Mesenchymal stem cell (in vitro differentiated cells and primary cell): ENCODE measurements around the gene ARHGAP24.

Source experiments
- DNase-seq: peaks from one replicate; pipeline ENCODE4 v3.0.0-alpha.2; 2013
- H2AFZ ChIP-seq: one replicate; pipeline ENCODE4 v1.6.1; 2013; ENCODE audit warnings: low read depth, mild to moderate bottlenecking, control low read depth, inconsistent platforms, low read length, moderate library complexity
- H2AK5ac ChIP-seq: 2 replicates; pipeline ENCODE4 v1.6.1; 2013; ENCODE audit warnings: low read length, moderate library complexity, mild to moderate bottlenecking, inconsistent platforms; ENCODE audit not compliant: severe bottlenecking
- H2BK120ac ChIP-seq: one replicate; pipeline ENCODE4 v1.6.1; 2013; ENCODE audit warnings: low read depth, mild to moderate bottlenecking, inconsistent platforms, low read length, moderate library complexity
- H2BK12ac ChIP-seq, 2 experiments: one replicate each; pipeline ENCODE4 v1.6.1; 2013; ENCODE audit warnings: inconsistent platforms in 2 of 2, low read length in 2 of 2, mild to moderate bottlenecking in 2 of 2, moderate library complexity in 2 of 2, control low read depth in 1 of 2
- H2BK15ac ChIP-seq: one replicate; pipeline ENCODE4 v1.6.1; 2013; ENCODE audit warnings: mild to moderate bottlenecking, low read depth, inconsistent platforms; ENCODE audit not compliant: poor library complexity, severe bottlenecking
- H2BK5ac ChIP-seq: 2 replicates; pipeline ENCODE4 v1.6.1; 2013; ENCODE audit warnings: low read depth, mild to moderate bottlenecking, low read length, control low read depth, inconsistent platforms; ENCODE audit not compliant: poor library complexity, severe bottlenecking
- H3K14ac ChIP-seq, 2 experiments: one replicate each; pipeline ENCODE4 v1.6.1; 2013; ENCODE audit warnings: inconsistent platforms in 2 of 2, low read length in 2 of 2, control low read depth in 1 of 2, mild to moderate bottlenecking in 1 of 2, moderate library complexity in 1 of 2
- H3K18ac ChIP-seq, 2 experiments: one replicate each; pipeline ENCODE4 v1.6.1; 2013; ENCODE audit warnings: inconsistent platforms in 2 of 2, low read length in 2 of 2, control low read depth in 1 of 2, low read depth in 1 of 2, mild to moderate bottlenecking in 1 of 2
- H3K23ac ChIP-seq, 2 experiments: one replicate each; pipeline ENCODE4 v1.6.1; 2013; ENCODE audit warnings: inconsistent platforms in 2 of 2, low read length in 2 of 2, mild to moderate bottlenecking in 2 of 2, moderate library complexity in 2 of 2, control low read depth in 1 of 2
- H3K27ac ChIP-seq: 2 replicates; pipeline ENCODE4 v1.5.1; 2013; ENCODE audit warnings: mild to moderate bottlenecking, moderate library complexity, low read length, control low read depth, inconsistent platforms; ENCODE audit not compliant: poor library complexity, severe bottlenecking
- H3K27me3 ChIP-seq, 2 experiments: 2 replicates each; pipeline versions ENCODE4 v1.6.1 to v1.7.0; 2013; ENCODE audit warnings: low read length in 2 of 2, mild to moderate bottlenecking in 2 of 2, moderate library complexity in 2 of 2, control low read depth in 1 of 2, inconsistent platforms in 1 of 2; ENCODE audit not compliant: control insufficient read depth in 1 of 2, insufficient read depth in 1 of 2
- H3K36me3 ChIP-seq, 2 experiments: 2 replicates each; pipeline versions ENCODE4 v1.6.1 to v1.7.0; 2013; ENCODE audit warnings: low read length in 2 of 2, control low read depth in 1 of 2, inconsistent platforms in 1 of 2, low read depth in 1 of 2, mild to moderate bottlenecking in 1 of 2; ENCODE audit not compliant: insufficient read depth in 2 of 2, control insufficient read depth in 1 of 2
- H3K4ac ChIP-seq, 2 experiments: one replicate each; pipeline ENCODE4 v1.6.1; 2013; ENCODE audit warnings: inconsistent platforms in 2 of 2, low read length in 2 of 2, mild to moderate bottlenecking in 2 of 2, moderate library complexity in 2 of 2, control low read depth in 1 of 2, low read depth in 1 of 2
- H3K4me1 ChIP-seq: 2 replicates; pipeline ENCODE4 v1.6.1; 2013; ENCODE audit warnings: low read depth, low read length, control low read depth; ENCODE audit not compliant: control insufficient read depth, insufficient read depth
- H3K4me2 ChIP-seq: 2 replicates; pipeline ENCODE4 v1.6.1; 2013; ENCODE audit warnings: low read length, mild to moderate bottlenecking, inconsistent platforms; ENCODE audit not compliant: poor library complexity, severe bottlenecking
- H3K4me3 ChIP-seq, 2 experiments: 2 replicates each; pipeline versions ENCODE4 v1.5.1 to v1.7.0; 2013; ENCODE audit warnings: low read length in 2 of 2, mild to moderate bottlenecking in 2 of 2, control low read depth in 1 of 2, low read depth in 1 of 2; ENCODE audit not compliant: insufficient read depth in 1 of 2
- H3K79me1 ChIP-seq: replicated peaks from 2 replicates; pipeline ENCODE4 v1.6.1; 2013; ENCODE audit warnings: mild to moderate bottlenecking, control low read depth, low read length, inconsistent platforms; ENCODE audit not compliant: poor library complexity, severe bottlenecking
- H3K9ac ChIP-seq: 2 replicates; pipeline ENCODE4 v1.7.0; 2013; ENCODE audit warnings: mild to moderate bottlenecking, low read length, moderate library complexity
- H3K9me3 ChIP-seq: 2 replicates; pipeline ENCODE4 v1.7.0; 2013; ENCODE audit warnings: mild to moderate bottlenecking, low read length; ENCODE audit not compliant: control insufficient read depth
- H4K8ac ChIP-seq: one replicate; pipeline ENCODE4 v1.6.1; 2013; ENCODE audit warnings: inconsistent platforms, mild to moderate bottlenecking, low read length, moderate library complexity
- H4K91ac ChIP-seq: one replicate; pipeline ENCODE4 v1.6.1; 2013; ENCODE audit warnings: mild to moderate bottlenecking, low read length, inconsistent platforms
- WGBS: methylation state at CpG from one replicate; pipeline ENCODE4 v1.1.7; 2013; ENCODE audit warnings: mixed read lengths; 5-methylcytosine and 5-hydroxymethylcytosine counted together

Gene ARHGAP24

GRCh38 chr4:85676050-85676425 lies 201.1 kb downstream of the ARHGAP24 start:
- no peaks in the 10 kb centered on the region for H3K4me1 ChIP-seq
- H3K79me1 ChIP-seq = no peaks in the 10 kb centered on the region
- H3K4me2 ChIP-seq = no peak overlapping the region
- peaks cover 0 to 7% of the 10 kb centered on the region in 2 experiments for H3K36me3 ChIP-seq
- H4K91ac ChIP-seq = no peak overlapping the region
- no peak overlapping the region for H3K14ac ChIP-seq
- H3K9me3 ChIP-seq = no peaks in the 10 kb centered on the region
- no peak overlapping the region for H2BK120ac ChIP-seq
- no peak overlapping the region for H2AK5ac ChIP-seq
- no peak overlapping the region for H3K4ac ChIP-seq
- H2BK5ac ChIP-seq = no peak overlapping the region
- WGBS = 60% methylated on average over 1 of the region's 1 CpG
- H3K23ac ChIP-seq = no peak overlapping the region
- H3K9ac ChIP-seq = no peak overlapping the region
- no peak for DNase-seq
- no peaks in the 10 kb centered on the region for H3K27me3 ChIP-seq
- no peak overlapping the region for H2BK15ac ChIP-seq
- no peak overlapping the region for H3K18ac ChIP-seq
- H2BK12ac ChIP-seq = no peak overlapping the region
- no peak overlapping the region for H3K27ac ChIP-seq
- no peak overlapping the region for H2AFZ ChIP-seq
- no peak overlapping the region for H4K8ac ChIP-seq
- no peak overlapping the region for H3K4me3 ChIP-seq

- 86% methylated on average over 5 of the region's 5 CpGs for WGBS
- DNase-seq = no peak
Measured at GRCh38 chr4:85676850-85677590, 202.1 kb downstream of the ARHGAP24 start.

DNA sequence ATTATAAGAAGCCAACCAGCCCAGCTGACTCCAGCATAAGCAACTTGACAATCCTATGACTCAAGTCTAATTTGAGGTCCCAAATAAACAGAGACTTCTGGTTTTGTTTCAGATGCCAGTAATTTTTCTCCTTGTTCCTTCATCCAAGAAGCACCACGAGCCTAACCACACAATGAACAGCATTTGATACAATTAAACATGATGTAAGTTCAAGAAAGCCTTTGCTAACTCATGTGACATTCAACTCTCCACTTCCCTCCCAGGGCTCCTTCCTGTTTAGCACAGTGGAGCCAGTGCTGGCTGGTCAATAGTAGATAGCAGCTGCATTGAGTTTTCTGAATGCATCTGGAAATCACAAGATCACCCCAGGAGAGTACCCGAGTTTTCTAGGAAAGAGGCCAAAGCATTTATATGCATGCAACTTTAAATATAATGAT lies 206.3 kb downstream of the ARHGAP24 start:
- Histone ChIP-seq H3K18ac (no peak overlapping the region), H2AFZ (no peak overlapping the region), H3K9ac (peak overlapping the region; percentile 81), H3K79me1 (no peaks in the 10 kb centered on the region), H3K36me3 (peaks cover 0 to 4% of the 10 kb centered on the region in 2 experiments), H3K4ac (no peak overlapping the region), H3K4me2 (no peak overlapping the region), H3K27me3 (no peaks in the 10 kb centered on the region), H2BK12ac (no peak overlapping the region), H2AK5ac (no peak overlapping the region), H3K9me3 (no peaks in the 10 kb centered on the region), H3K27ac (no peak overlapping the region), H3K14ac (no peak overlapping the region), H2BK120ac (no peak overlapping the region), H4K91ac (no peak overlapping the region), H4K8ac (no peak overlapping the region), H3K23ac (no peak overlapping the region), H2BK15ac (no peak overlapping the region), H2BK5ac (no peak overlapping the region), H3K4me1 (no peaks in the 10 kb centered on the region), H3K4me3 (no peak overlapping the region)
- DNase-seq = peak; percentile 96
- 0% methylated on average over 1 of the region's 2 CpGs for WGBS

More at GRCh38 chr4:85676850-85677590, 202.1 kb downstream of the ARHGAP24 start:
- Histone ChIP-seq H3K14ac (no peak overlapping the region), H3K4me2 (no peak overlapping the region), H2AK5ac (no peak overlapping the region), H2BK15ac (no peak overlapping the region), H2AFZ (no peak overlapping the region), H3K9ac (no peak overlapping the region), H2BK5ac (no peak overlapping the region), H3K23ac (no peak overlapping the region), H2BK12ac (peak overlapping the region in 1 of 2 experiments; percentile 15), H3K4me1 (no peaks in the 10 kb centered on the region), H3K36me3 (peaks cover 0 to 7% of the 10 kb centered on the region in 2 experiments), H3K27me3 (no peaks in the 10 kb centered on the region), H3K79me1 (no peaks in the 10 kb centered on the region), H3K18ac (no peak overlapping the region), H2BK120ac (no peak overlapping the region), H3K4ac (peak overlapping the region in 1 of 2 experiments; percentile 19), H4K8ac (peak overlapping the region; percentile 19), H3K4me3 (no peak overlapping the region), H3K9me3 (no peaks in the 10 kb centered on the region), H4K91ac (no peak overlapping the region), H3K27ac (no peak overlapping the region)

DNA sequence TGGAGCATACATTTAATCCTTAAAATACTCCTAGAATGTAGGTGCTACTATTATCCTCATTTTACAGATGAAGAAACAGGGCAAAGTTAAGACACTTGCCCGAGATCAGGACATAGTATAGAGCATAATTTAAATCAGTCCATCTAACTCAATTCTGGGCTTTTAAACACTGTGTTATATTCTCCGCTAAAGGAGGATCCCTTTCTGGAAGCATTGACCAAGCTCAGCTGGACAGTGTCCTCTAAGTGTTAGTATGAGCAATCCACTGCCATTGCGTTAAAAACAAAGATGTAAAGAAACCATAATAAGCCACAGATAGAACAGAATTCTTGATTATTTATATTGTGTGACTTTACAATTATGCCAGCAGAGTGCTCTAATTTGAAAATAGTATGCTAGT lies 207.0 kb downstream of the ARHGAP24 start:
- Histone ChIP-seq H3K27me3 (no peaks in the 10 kb centered on the region), H3K4me2 (no peak overlapping the region), H3K9ac (peak overlapping the region; percentile 66), H4K8ac (no peak overlapping the region), H3K27ac (no peak overlapping the region), H3K14ac (no peak overlapping the region), H3K18ac (no peak overlapping the region), H2AFZ (no peak overlapping the region), H2BK120ac (no peak overlapping the region), H3K36me3 (peaks cover 0 to 4% of the 10 kb centered on the region in 2 experiments), H2BK12ac (no peak overlapping the region), H3K79me1 (no peaks in the 10 kb centered on the region), H4K91ac (no peak overlapping the region), H3K9me3 (no peaks in the 10 kb centered on the region), H3K4ac (no peak overlapping the region), H3K4me3 (no peak overlapping the region), H2AK5ac (no peak overlapping the region), H2BK5ac (no peak overlapping the region), H3K23ac (no peak overlapping the region), H2BK15ac (no peak overlapping the region), H3K4me1 (no peaks in the 10 kb centered on the region)
- peak; percentile 17 for DNase-seq
- WGBS = 97% methylated on average over 2 of the region's 3 CpGs
